Gastroesophageal sphincter (tissue), 4 donors: Measurements from ENCODE around the gene MAP2K6. TPM values are rescaled to one million over a fixed set of nuclear protein-coding genes. Genes with fewer than 3 reads are reported as not detected.
A peak's percentile ranks its signal among the peaks of the same experiment; 100 is the strongest.

Experiments used
- ATAC-seq: fragments of 150-250 bp; one replicate; pipeline ENCODE4 v1.9.1; 2016; ENCODE audit warnings: mild to moderate bottlenecking, moderate library complexity
- H3K27ac ChIP-seq, 4 donors: fragments of 200-600 bp; sonication (generic) in 3 of 4; 1 replicate in 3 of 4; 2 replicates in 1 of 4; pipeline ENCODE4 v1.5.1; 2016 to 2019
- H3K27me3 ChIP-seq: fragments of 200-600 bp; sonication (generic); one replicate; pipeline ENCODE4 v1.5.1; 2019
- H3K36me3 ChIP-seq, 2 donors: fragments of 200-600 bp; sonication (generic); one replicate each; pipeline ENCODE4 v1.5.1; 2019; ENCODE audit warnings: control low read depth in 1 of 2
- H3K4me1 ChIP-seq, 3 donors: fragments of 200-600 bp; sonication (generic); 1 replicate in 2 of 3; 2 replicates in 1 of 3; pipeline ENCODE4 v1.5.1; 2016 to 2019; ENCODE audit warnings: control low read depth in 2 of 3
- H3K4me3 ChIP-seq, 2 donors: fragments of 200-600 bp; sonication (generic); one replicate each; pipeline ENCODE4 v1.5.1; 2019; ENCODE audit warnings: mild to moderate bottlenecking in 1 of 2, moderate library complexity in 1 of 2
- H3K9me3 ChIP-seq, 3 donors: fragments of 200-600 bp; sonication (generic); one replicate each; pipeline ENCODE4 v1.5.1; 2017 to 2019; ENCODE audit warnings: control low read depth in 2 of 3
- CTCF ChIP-seq, 4 experiments: fragments of 200-600 bp in 2 of 4; fragments of 450-650 bp in 2 of 4; sonication (generic) in 1 of 4; IDR thresholded peaks; one replicate each; pipeline ENCODE4 v1.5.1; 2017 to 2019; ENCODE audit warnings: antibody characterized with exemption in 4 of 4, mild to moderate bottlenecking in 2 of 4, moderate library complexity in 2 of 4
- EP300 ChIP-seq: sonication (generic); formaldehyde crosslinking; IDR thresholded peaks from one replicate; pipeline ENCODE4 v1.6.1; 2017; ENCODE audit warnings: antibody characterized with exemption, mild to moderate bottlenecking
- POLR2A ChIP-seq, 2 donors: fragments of 450-650 bp; IDR thresholded peaks; one replicate each; pipeline ENCODE4 v1.6.1; 2017; ENCODE audit warnings: antibody characterized with exemption in 2 of 2, mild to moderate bottlenecking in 2 of 2, moderate library complexity in 1 of 2
- POLR2AphosphoS5 ChIP-seq: sonication (generic); formaldehyde crosslinking; IDR thresholded peaks from one replicate; pipeline ENCODE4 v1.6.1; 2017; ENCODE audit warnings: antibody characterized with exemption
- WGBS, 2 donors: methylation state at CpG; one replicate each; pipeline ENCODE4 v1.1.5; 2018; ENCODE audit warnings: low coverage in 1 of 2; 5-methylcytosine and 5-hydroxymethylcytosine counted together
- total RNA-seq, 4 donors: library from RNA; depleted of rRNA; stranded (reverse); fragments of >200 nt; gene quantifications; one replicate each; pipeline ENCODE4 v1.1.0, GENCODE V29; 2016

Gene MAP2K6
- total RNA-seq, 4 donors from 2014 or later: 0.69 to 8.7 (median 2.4) TPM

- ATAC-seq: no peak
Measured at GRCh38 chr17:69485901-69486643, 71.6 kb downstream of the MAP2K6 start.

DNA sequence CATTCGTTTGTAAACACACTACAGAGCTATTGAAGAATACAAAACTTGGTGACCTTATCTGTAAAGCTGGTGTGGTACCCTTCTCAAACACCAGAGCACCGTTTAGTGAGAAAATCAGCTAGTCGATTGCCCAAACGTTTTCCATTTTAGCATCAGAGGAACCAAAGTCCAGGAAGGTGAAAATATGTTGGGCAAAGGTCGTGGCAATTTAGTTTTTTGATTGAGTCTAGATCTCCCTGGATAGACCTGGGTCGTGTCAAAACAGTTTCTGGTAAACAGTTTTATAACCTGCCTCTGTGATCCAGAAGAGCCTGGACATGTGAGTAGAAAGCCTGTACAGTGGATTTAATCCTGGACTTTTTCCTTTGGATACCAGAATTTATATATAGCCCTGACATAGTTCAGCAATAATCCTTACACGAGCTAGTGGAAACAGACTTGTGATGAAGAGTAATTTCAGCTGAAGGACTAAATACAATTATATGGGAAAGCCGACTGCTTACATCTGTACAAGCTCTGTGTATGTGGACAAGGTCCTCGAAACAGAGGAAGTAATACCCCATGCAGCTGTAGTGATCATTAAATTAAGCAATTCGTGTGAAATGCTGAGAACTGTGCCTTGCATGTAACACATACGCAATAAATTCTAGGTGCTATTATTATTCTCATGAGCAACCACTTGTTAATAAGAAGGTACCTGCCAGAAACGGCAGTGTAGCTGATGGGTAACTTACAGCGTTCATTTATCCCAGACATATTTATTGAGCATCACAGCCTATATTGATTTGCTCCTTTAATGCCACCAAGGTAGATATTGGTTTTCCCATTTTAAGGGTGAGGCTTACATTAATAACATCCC lies 72.5 kb downstream of the MAP2K6 start:
- H3K36me3 ChIP-seq: no peaks in the 10 kb centered on the region
- H3K27me3 ChIP-seq: no peaks in the 10 kb centered on the region
- no peaks in the 10 kb centered on the region for H3K9me3 ChIP-seq
- no peak for TF ChIP-seq EP300
- TF ChIP-seq POLR2AphosphoS5: no peak
- no peak for TF ChIP-seq CTCF (IDR thresholded peaks at IDR 0.05)
- no peak for TF ChIP-seq POLR2A (IDR thresholded peaks at IDR 0.05)
- no peak for ATAC-seq
- H3K4me1 ChIP-seq: peaks cover 0 to 16% (median 0%) of the 10 kb centered on the region in 3 donors
- no peak overlapping the region for H3K4me3 ChIP-seq
- H3K27ac ChIP-seq: peak overlapping the region in 2 of 4 donors; percentile 20 to 59
- WGBS, 2 donors: 76 to 80% methylated on average over 11 to 13 of the region's 13 CpGs

More at GRCh38 chr17:69485901-69486643, 71.6 kb downstream of the MAP2K6 start:
- Histone ChIP-seq H3K4me1 (peaks cover 0 to 16% (median 0%) of the 10 kb centered on the region in 3 donors), H3K27ac (peak overlapping the region in 3 of 4 donors; percentile 20 to 59 (median 33)), H3K36me3 (no peaks in the 10 kb centered on the region), H3K4me3 (no peak overlapping the region), H3K9me3 (no peaks in the 10 kb centered on the region), H3K27me3 (no peaks in the 10 kb centered on the region)
- TF ChIP-seq POLR2AphosphoS5 (no peak), CTCF (IDR thresholded peaks at IDR 0.05) (no peak), EP300 (no peak), POLR2A (IDR thresholded peaks at IDR 0.05) (no peak)
- 50 to 68% methylated on average over 2 to 3 of the region's 3 CpGs for WGBS, 2 donors

- Histone ChIP-seq H3K9me3 (no peaks in the 10 kb centered on the region), H3K36me3 (no peaks in the 10 kb centered on the region), H3K27ac (no peak overlapping the region), H3K4me1 (peaks cover 0 to 16% (median 0%) of the 10 kb centered on the region in 3 donors), H3K27me3 (no peaks in the 10 kb centered on the region), H3K4me3 (no peak overlapping the region)
- ATAC-seq: no peak
- WGBS, 2 donors: 90 to 100% methylated on average over 4 of the region's 4 CpGs
- TF ChIP-seq CTCF (IDR thresholded peaks at IDR 0.05): no peak
- no peak for TF ChIP-seq EP300
Measured at GRCh38 chr17:69489313-69489712, 74.8 kb downstream of the MAP2K6 start.

- TF ChIP-seq EP300 (no peak), CTCF (IDR thresholded peaks at IDR 0.05) (no peak), POLR2A (IDR thresholded peaks at IDR 0.05) (no peak), POLR2AphosphoS5 (no peak)
Measured at GRCh38 chr17:69492410-69493071, 78.0 kb downstream of the MAP2K6 start.

More at GRCh38 chr17:69492410-69493071, 78.0 kb downstream of the MAP2K6 start:
- ATAC-seq: no peak
- Histone ChIP-seq H3K9me3 (no peaks in the 10 kb centered on the region), H3K27ac (no peak overlapping the region), H3K27me3 (no peaks in the 10 kb centered on the region), H3K4me1 (no peaks in the 10 kb centered on the region), H3K4me3 (no peak overlapping the region), H3K36me3 (no peaks in the 10 kb centered on the region)
- WGBS, 2 donors: 62 to 75% methylated on average over 2 to 3 of the region's 3 CpGs
